A549 (cell line): Measurements from ENCODE around the gene ITGB8. TPM values are rescaled to one million over a fixed set of nuclear protein-coding genes. Genes with fewer than 3 reads are reported as not detected.
A peak's percentile ranks its signal among the peaks of the same experiment; 100 is the strongest.

Source experiments
- ATAC-seq, 2 experiments: fragments of 200-7000 bp in 1 of 2; fragments of >200 bp in 1 of 2; cut with Nextera tagmentation in 1 of 2; cut with Tn5 transposase in 1 of 2; 3 replicates each; pipeline versions ENCODE4 v1.8.0 to v1.9.1; 2018 to 2020; ENCODE audit warnings: mild to moderate bottlenecking in 1 of 2, moderate library complexity in 1 of 2
- CTCF ChIA-PET: fragments of 300-600 bp; sonication (Branson Sonifier 250); formaldehyde crosslinking; extraction: SDS; loops from one replicate; lab custom pipeline; 2021; ENCODE audit warnings: antibody characterized with exemption, inconsistent platforms; lab: Yijun Ruan, JAX
- POLR2A ChIA-PET: fragments of 350-600 bp; formaldehyde crosslinking; extraction: SDS; loops from one replicate; lab custom pipeline; 2021; ENCODE audit warnings: antibody characterized with exemption, inconsistent platforms; lab: Yijun Ruan, JAX
- DNase-seq, 2 experiments: peaks; one replicate each; pipeline versions ENCODE4 v3.0.0 to v3.0.0-alpha.2; 2011 to 2016; ENCODE audit warnings: low read depth in 1 of 2, low spot score in 1 of 2
- FAIRE-seq: peaks from 2 replicates; lab custom pipeline; 2011; peaks lifted over from hg19 to GRCh38; lab: Jason Lieb, UNC
- H3K27ac ChIP-seq, 2 experiments: fragments of >200 bp; sonication (Bioruptor Twin); formaldehyde crosslinking; 3 replicates each; pipeline ENCODE4 v1.5.1; 2016 to 2017
- H3K4me1 ChIP-seq: fragments of >200 bp; sonication (Bioruptor Twin); formaldehyde crosslinking; 3 replicates; pipeline ENCODE4 v1.6.1; 2016
- H3K4me2 ChIP-seq: fragments of >200 bp; sonication (Bioruptor Twin); formaldehyde crosslinking; 3 replicates; pipeline ENCODE4 v1.6.1; 2016
- H3K4me3 ChIP-seq: fragments of >200 bp; sonication (Bioruptor Twin); formaldehyde crosslinking; 3 replicates; pipeline ENCODE4 v1.5.1; 2016
- H3K9me3 ChIP-seq: fragments of >200 bp; sonication (Bioruptor Twin); formaldehyde crosslinking; 3 replicates; pipeline ENCODE4 v1.6.1; 2016
- CBX2 ChIP-seq: fragments of 200-600 bp; sonication (generic); IDR thresholded peaks from 2 replicates; pipeline ENCODE4 v1.6.1; 2016; ENCODE audit warnings: low read depth, mild to moderate bottlenecking, borderline replicate concordance
- CEBPB ChIP-seq, 2 experiments: fragments of >200 bp in 1 of 2; sonication (Bioruptor Twin) in 1 of 2; formaldehyde crosslinking in 1 of 2; IDR thresholded peaks; 2 replicates each; pipeline ENCODE4 v1.6.1; 2012 to 2016
- CHD4 ChIP-seq: fragments of 200-600 bp; sonication (generic); IDR thresholded peaks from 2 replicates; pipeline ENCODE4 v1.6.1; 2016; ENCODE audit warnings: antibody characterized with exemption, mild to moderate bottlenecking, borderline replicate concordance
- EP300 ChIP-seq, 2 experiments: fragments of >200 bp; sonication (Bioruptor Twin); formaldehyde crosslinking; IDR thresholded peaks; 2 replicates in 1 of 2; 3 replicates in 1 of 2; pipeline ENCODE4 v1.6.1; 2016 to 2017
- ESRRA ChIP-seq: fragments of 150-350 bp; IDR thresholded peaks from 2 replicates; pipeline ENCODE4 v1.6.1; 2014; ENCODE audit warnings: mild to moderate bottlenecking, low read length, borderline replicate concordance
- FOSL2 ChIP-seq, 2 experiments: fragments of 450-650 bp in 1 of 2; fragments of >200 bp in 1 of 2; sonication (Bioruptor Twin) in 1 of 2; formaldehyde crosslinking; IDR thresholded peaks; 2 replicates each; pipeline versions ENCODE4 v1.5.0 to v1.6.1; 2016 to 2020; ENCODE audit warnings: mild to moderate bottlenecking in 1 of 2, moderate library complexity in 1 of 2
- GATA3 ChIP-seq: IDR thresholded peaks from 2 replicates; pipeline ENCODE4 v1.6.1; 2012; ENCODE audit warnings: borderline replicate concordance
- HEYL ChIP-seq: fragments of 250-450 bp; sonication (Bioruptor Pico); IDR thresholded peaks from 2 replicates; pipeline ENCODE4 v1.8.0; 2021; ENCODE audit warnings: mild to moderate bottlenecking, moderate library complexity
- HMGXB4 ChIP-seq: fragments of 250-450 bp; sonication (Bioruptor Pico); IDR thresholded peaks from 2 replicates; pipeline ENCODE4 v1.5.0; 2021; ENCODE audit warnings: mild to moderate bottlenecking, moderate library complexity, borderline replicate concordance
- HOXA7 ChIP-seq: fragments of 250-450 bp; sonication (Bioruptor Pico); IDR thresholded peaks from 2 replicates; pipeline ENCODE4 v1.5.0; 2020; ENCODE audit warnings: mild to moderate bottlenecking, moderate library complexity
- JUNB ChIP-seq: fragments of >200 bp; sonication (Bioruptor Twin); formaldehyde crosslinking; IDR thresholded peaks from 2 replicates; pipeline ENCODE4 v1.6.1; 2016
- KDM1A ChIP-seq: fragments of 200-600 bp; sonication (generic); IDR thresholded peaks from 2 replicates; pipeline ENCODE4 v1.6.1; 2016; ENCODE audit warnings: low read depth, mild to moderate bottlenecking
- KDM5A ChIP-seq: fragments of 200-600 bp; sonication (generic); IDR thresholded peaks from 2 replicates; pipeline ENCODE4 v1.6.1; 2016; ENCODE audit warnings: antibody characterized with exemption, mild to moderate bottlenecking
- MAZ ChIP-seq: fragments of 150-350 bp; IDR thresholded peaks from 2 replicates; pipeline ENCODE4 v1.6.1; 2014; ENCODE audit warnings: antibody characterized with exemption, low read depth, low read length, borderline replicate concordance
- MYC ChIP-seq: IDR thresholded peaks from 2 replicates; pipeline ENCODE4 v1.6.1; 2012; ENCODE audit warnings: mild to moderate bottlenecking, inconsistent platforms, low read length, improper control_type of control experiment, borderline replicate concordance
- NPAS2 ChIP-seq: fragments of 250-450 bp; sonication (Bioruptor Pico); IDR thresholded peaks from 2 replicates; pipeline ENCODE4 v1.8.0; 2022; ENCODE audit warnings: mild to moderate bottlenecking, moderate library complexity, borderline replicate concordance
- PBX3 ChIP-seq: IDR thresholded peaks from 2 replicates; pipeline ENCODE4 v1.6.1; 2012
- RAD21 ChIP-seq, 2 experiments: fragments of >200 bp in 1 of 2; sonication (Bioruptor Twin) in 1 of 2; formaldehyde crosslinking in 1 of 2; IDR thresholded peaks in 1 of 2; conservative IDR thresholded peaks in 1 of 2; 2 replicates in 1 of 2; 3 replicates in 1 of 2; pipeline ENCODE4 v1.6.1; 2012 to 2018; ENCODE audit warnings: inconsistent platforms in 1 of 2
- RARB ChIP-seq: fragments of 250-450 bp; sonication (Bioruptor Pico); IDR thresholded peaks from 2 replicates; pipeline ENCODE4 v1.8.0; 2021; ENCODE audit warnings: mild to moderate bottlenecking, moderate library complexity
- RNF2 ChIP-seq: fragments of 200-600 bp; sonication (generic); IDR thresholded peaks from 2 replicates; pipeline ENCODE4 v1.6.1; 2016; ENCODE audit warnings: low read depth, mild to moderate bottlenecking, antibody characterized with exemption, moderate library complexity, borderline replicate concordance
- USF2 ChIP-seq: fragments of 450-650 bp; IDR thresholded peaks from 2 replicates; pipeline ENCODE4 v1.6.1; 2014; ENCODE audit warnings: antibody characterized with exemption
- ZC3H11A ChIP-seq: fragments of 450-650 bp; IDR thresholded peaks from 2 replicates; pipeline ENCODE4 v1.6.1; 2014; ENCODE audit warnings: antibody characterized with exemption, mild to moderate bottlenecking
- WGBS: methylation state at CpG from one replicate; pipeline ENCODE4 v1.1.6; 2017; ENCODE audit errors: missing lambda C conversion rate; 5-methylcytosine and 5-hydroxymethylcytosine counted together
- polyA plus RNA-seq, 4 experiments: library from polyadenylated mRNA; depleted of rRNA in 3 of 4; stranded (reverse); fragments of >200 nt; fragmentation: RNase III in 1 of 4; extraction: RNeasy Plus Mini Kit Qiagen cat#74134 plus additional on column Dnase treatment in 1 of 4; gene quantifications; 2 replicates in 3 of 4; 3 replicates in 1 of 4; pipeline ENCODE4 v1.2.3, GENCODE V29; 2011 to 2017

Gene ITGB8
- polyA plus RNA-seq, 2 of the 4 experiments (the other 2 are of a cell fraction): 0.39 to 0.67 TPM

- no peak for TF ChIP-seq HMGXB4 (CRISPR knock-in tag)
Observed at GRCh38 chr7:20283385-20283784, 47.3 kb upstream of the ITGB8 start (continued).

GRCh38 chr7:20284003-20284770, 46.5 kb upstream of the ITGB8 start:
- ATAC-seq (no peak), DNase-seq (no peak)
- H3K27ac ChIP-seq: no peak overlapping the region
- H3K4me3 ChIP-seq: no peak overlapping the region
- H3K4me2 ChIP-seq: no peak overlapping the region
- TF ChIP-seq MYC: no peak
- TF ChIP-seq KDM5A: no peak
- no peak for TF ChIP-seq ESRRA
- no peak for TF ChIP-seq CEBPB (IDR thresholded peaks at IDR 0.05)
- no peak for TF ChIP-seq ZC3H11A
- no peak for TF ChIP-seq HOXA7 (CRISPR knock-in tag)
- no peak for TF ChIP-seq JUNB
- TF ChIP-seq USF2: no peak
- TF ChIP-seq NPAS2 (CRISPR knock-in tag): no peak
- TF ChIP-seq CBX2: no peak
- no peak for TF ChIP-seq PBX3
- no peak for TF ChIP-seq RARB
- TF ChIP-seq RNF2: no peak
- no peak for TF ChIP-seq CHD4
- TF ChIP-seq HEYL (CRISPR knock-in tag): no peak
- TF ChIP-seq GATA3: no peak
- TF ChIP-seq, all 56 proteins: peak for 0
- peak; percentile 82 for FAIRE-seq
- CTCF ChIA-PET: no interaction called here
- Histone ChIP-seq H3K4me1 (no peaks in the 10 kb centered on the region), H3K9me3 (no peaks in the 10 kb centered on the region)
- POLR2A ChIA-PET: no interaction called here
- 51% methylated on average over 3 of the region's 3 CpGs for WGBS

GRCh38 chr7:20284771-20285143, 45.9 kb upstream of the ITGB8 start:
- ChIA-PET POLR2A (no interaction called here), CTCF (no interaction called here)
- DNase-seq (no peak), ATAC-seq (no peak), FAIRE-seq (no peak)
- H3K4me2 ChIP-seq: no peak overlapping the region
- no peak overlapping the region for H3K4me3 ChIP-seq
- H3K9me3 ChIP-seq: no peaks in the 10 kb centered on the region
- TF ChIP-seq RAD21 (conservative IDR thresholded peaks at IDR 0.05 in 1 of 2, IDR thresholded peaks at IDR 0.05 in 1 of 2): no peak
- TF ChIP-seq PBX3: no peak
- no peak for TF ChIP-seq MAZ
- no peak for TF ChIP-seq NPAS2 (CRISPR knock-in tag)
- no peak for TF ChIP-seq KDM1A
- TF ChIP-seq EP300 (IDR thresholded peaks at IDR 0.05): no peak
- no peak for TF ChIP-seq ESRRA
- no peak for TF ChIP-seq FOSL2 (IDR thresholded peaks at IDR 0.05)
- no peak for TF ChIP-seq FOSL2 (CRISPR knock-in tag; IDR thresholded peaks at IDR 0.05)
- no peak overlapping the region for H3K27ac ChIP-seq
- H3K4me1 ChIP-seq: no peaks in the 10 kb centered on the region
